GM12865 (cell line): ENCODE results near the gene SPSB2.
"Not testable (repeated sequence)": the region's sequence is repeated elsewhere in the genome, so short reads cannot be mapped to it uniquely, and the experiment has no call there.

Experiments used
- DNase-seq: peaks from one replicate; pipeline ENCODE4 v3.0.0; 2010; ENCODE audit warnings: low read depth
- H3K4me3 ChIP-seq: 2 replicates; pipeline ENCODE4 v1.5.1; 2011; ENCODE audit warnings: mild to moderate bottlenecking, low read depth, low read length, control low read depth
- CTCF ChIP-seq: IDR thresholded peaks from 2 replicates; pipeline ENCODE4 v1.5.1; 2011; ENCODE audit warnings: low read length, control low read depth, low read depth, inconsistent platforms; ENCODE audit not compliant: insufficient read depth; ENCODE audit errors: missing control alignments

SPSB2 gene

GRCh38 chr12:6915789-6916285 lies 42.7 kb upstream of the SPSB2 start:
- H3K4me3 ChIP-seq, result peak overlapping the region; percentile 75
- no peak for TF ChIP-seq CTCF
- DNase-seq, result no peak

GRCh38 chr12:6914947-6915788 lies 42.1 kb upstream of the SPSB2 start:
- TF ChIP-seq CTCF, result no peak
- peak overlapping the region; percentile 75 for H3K4me3 ChIP-seq
- DNase-seq, result no peak

- peak; percentile 72 for DNase-seq
- TF ChIP-seq CTCF, result no peak
Measured at GRCh38 chr12:6914246-6914946, 41.3 kb upstream of the SPSB2 start, which contains the start of gene ENO2. Gene ENO2, plus strand, starts transcription at chr12:6914580. Its CDS starts 1,253 bp downstream, at chr12:6915833.

GRCh38 chr12:6912164-6912935 lies 39.2 kb upstream of the SPSB2 start:
- no peak for DNase-seq
- no peak overlapping the region for H3K4me3 ChIP-seq
- TF ChIP-seq CTCF, result no peak

More at GRCh38 chr12:6914246-6914946, 41.3 kb upstream of the SPSB2 start, which contains the start of gene ENO2:
- peak within 1 kb of the TSS; percentile 75 for H3K4me3 ChIP-seq

GRCh38 chr12:6909421-6910145 lies 36.5 kb upstream of the SPSB2 start:
- no peak for TF ChIP-seq CTCF
- no peak overlapping the region for H3K4me3 ChIP-seq
- DNase-seq, result no peak

GRCh38 chr12:6908141-6908540 lies 35.0 kb upstream of the SPSB2 start:
- not testable (repeated sequence) for DNase-seq, H3K4me3 ChIP-seq
